ENCODE measurements around the gene TCAP.

Gene TCAP

DNA sequence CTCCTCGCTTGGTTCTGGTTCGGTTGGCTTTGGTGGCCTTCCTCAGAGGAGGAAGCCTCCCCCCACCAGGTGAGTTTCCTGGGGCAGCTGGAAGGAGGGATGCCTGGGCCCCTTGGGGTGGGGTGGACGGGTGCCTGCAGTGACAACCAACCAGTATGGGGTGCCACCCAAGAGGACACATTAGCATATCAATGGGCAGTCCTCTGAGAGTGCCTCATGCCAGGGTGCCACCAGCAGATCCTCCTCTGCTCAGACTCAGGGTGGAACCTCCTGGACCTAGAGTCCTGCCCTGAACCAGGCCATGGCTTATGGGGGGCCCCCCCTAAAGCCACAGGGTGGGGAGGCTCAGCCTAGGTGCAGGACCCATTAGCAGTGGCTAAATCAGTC lies 35.7 kb upstream of the TCAP start:
- no peak for DNase-seq (ENCODE audit: low read depth)

DNA sequence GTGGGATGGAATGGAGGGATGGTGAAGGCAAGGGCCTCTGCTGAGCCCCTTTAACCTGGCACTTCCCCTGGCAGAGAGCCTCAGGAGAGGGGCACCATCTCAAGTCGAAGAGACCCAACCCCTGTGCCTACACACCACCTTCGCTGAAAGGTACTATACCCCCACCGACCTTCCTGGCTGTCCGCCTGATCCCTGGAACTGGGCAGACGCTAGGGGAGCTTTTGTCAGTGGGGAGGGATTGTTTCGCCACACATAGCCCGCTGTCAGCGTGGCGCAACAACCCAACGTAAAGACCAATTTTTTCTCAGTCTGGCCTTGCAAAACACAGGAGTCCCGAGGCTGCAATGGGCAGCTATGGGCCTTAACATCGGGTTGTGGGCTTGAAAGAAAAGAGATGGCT lies 35.3 kb upstream of the TCAP start:
- no peak for DNase-seq (ENCODE audit: low read depth)

- no peak for DNase-seq (ENCODE audit: low read depth)
Observed at GRCh38 chr17:39631403-39631802, 33.7 kb upstream of the TCAP start.

- DNase-seq (ENCODE audit: low read depth) = no peak
Observed at GRCh38 chr17:39632153-39632941, 32.8 kb upstream of the TCAP start.

DNA sequence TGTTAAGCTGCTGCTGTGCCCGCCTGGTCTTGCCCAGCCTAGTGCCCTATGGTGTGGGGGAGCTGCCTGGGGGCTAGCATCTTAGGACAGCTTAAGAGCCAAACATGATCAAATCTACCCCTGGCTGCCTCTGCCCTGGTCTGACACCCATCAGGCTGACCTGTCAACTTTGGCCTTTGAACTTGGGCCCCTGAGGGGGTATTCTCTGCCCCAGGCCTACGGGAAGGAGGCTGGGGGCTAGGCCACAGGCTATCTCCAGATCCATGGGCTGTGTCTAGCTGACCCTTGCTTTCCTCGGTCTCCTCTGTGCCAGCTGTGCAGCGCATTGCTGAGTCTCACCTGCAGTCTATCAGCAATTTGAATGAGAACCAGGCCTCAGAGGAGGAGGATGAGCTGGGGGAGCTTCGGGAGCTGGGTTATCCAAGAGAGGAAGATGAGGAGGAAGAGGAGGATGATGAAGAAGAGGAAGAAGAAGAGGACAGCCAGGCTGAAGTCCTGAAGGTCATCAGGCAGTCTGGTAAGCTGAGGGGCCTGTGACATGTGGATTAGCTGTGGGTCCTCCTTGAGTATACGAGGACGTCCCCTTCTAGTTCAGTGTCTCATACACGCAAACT lies 31.5 kb upstream of the TCAP start:
- DNase-seq (ENCODE audit: low read depth) = no peak

- DNase-seq (ENCODE audit: low read depth) = no peak
Observed at GRCh38 chr17:39634384-39634871, 30.7 kb upstream of the TCAP start.

GRCh38 chr17:39635614-39636176 lies 29.5 kb upstream of the TCAP start:
- no peak for DNase-seq (ENCODE audit: low read depth)

- no peak for DNase-seq (ENCODE audit: low read depth)
Observed at GRCh38 chr17:39636587-39636926, 28.6 kb upstream of the TCAP start.

DNA sequence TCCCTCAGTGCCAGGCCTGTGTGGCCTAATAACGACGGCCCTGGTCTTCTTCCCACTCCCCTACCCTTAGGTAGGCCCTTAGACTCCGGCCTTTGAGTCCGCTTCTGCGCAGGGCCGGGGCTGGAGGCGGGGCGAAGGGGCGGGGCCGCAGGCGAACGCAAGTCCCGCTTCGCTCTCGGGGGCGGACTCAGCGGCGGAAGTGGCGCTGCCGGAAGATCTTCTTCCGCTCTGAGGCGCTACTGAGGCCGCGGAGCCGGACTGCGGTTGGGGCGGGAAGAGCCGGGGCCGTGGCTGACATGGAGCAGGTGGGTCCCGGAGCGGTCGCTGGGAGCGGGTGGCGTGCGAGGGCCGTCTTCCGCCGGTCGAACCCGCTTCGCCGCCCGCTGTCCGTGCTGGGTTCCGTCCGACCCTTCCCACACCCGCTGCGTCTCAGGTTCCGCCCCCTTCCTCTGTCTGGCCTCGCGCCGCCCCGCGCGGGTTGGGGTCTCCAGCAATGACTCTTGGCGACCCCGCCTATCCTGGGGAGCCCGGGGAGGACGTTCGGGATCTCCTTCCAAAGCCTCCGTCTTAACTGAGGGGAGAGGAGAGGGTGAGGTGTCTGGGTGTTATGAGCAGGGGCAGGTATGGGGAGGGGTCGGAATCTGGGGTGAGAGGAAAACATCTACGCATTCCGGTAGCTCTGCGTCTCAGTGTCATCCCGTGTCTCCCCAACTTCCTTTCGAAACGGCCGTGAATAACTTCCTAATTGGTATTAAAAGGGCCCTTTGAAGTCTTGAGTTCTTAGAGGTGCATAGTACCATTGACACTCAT lies 28.0 kb upstream of the TCAP start, which contains the start of gene STARD3:
Gene STARD3, plus strand, starts transcription at position 218 of the 810 bp plus-strand sequence. CDS start 16,388 bp downstream, outside the sequence.
- peak; percentile 81 for DNase-seq (ENCODE audit: low read depth)

GRCh38 chr17:39638317-39638716 lies 26.8 kb upstream of the TCAP start:
- DNase-seq (ENCODE audit: low read depth) = no peak

DNA sequence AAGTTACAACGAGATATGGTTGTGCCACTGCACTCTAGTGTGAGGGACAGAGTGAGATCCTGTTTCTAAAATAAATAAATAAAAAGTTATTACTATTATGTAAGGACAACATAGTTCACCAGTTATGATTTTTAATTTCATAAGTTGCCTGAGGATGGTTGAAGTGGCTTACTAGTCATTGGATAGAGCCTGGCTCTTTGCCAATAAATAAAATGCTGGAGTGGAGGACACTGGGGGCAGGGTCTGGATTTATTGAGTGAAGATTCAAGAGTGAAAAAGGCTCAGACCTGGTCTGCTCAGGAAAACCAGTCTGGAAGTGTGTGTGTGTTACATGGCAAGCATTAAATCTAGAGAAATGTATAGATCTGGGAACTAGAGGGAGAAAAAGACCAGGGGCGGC lies 26.1 kb upstream of the TCAP start:
- no peak for DNase-seq (ENCODE audit: low read depth)

DNA sequence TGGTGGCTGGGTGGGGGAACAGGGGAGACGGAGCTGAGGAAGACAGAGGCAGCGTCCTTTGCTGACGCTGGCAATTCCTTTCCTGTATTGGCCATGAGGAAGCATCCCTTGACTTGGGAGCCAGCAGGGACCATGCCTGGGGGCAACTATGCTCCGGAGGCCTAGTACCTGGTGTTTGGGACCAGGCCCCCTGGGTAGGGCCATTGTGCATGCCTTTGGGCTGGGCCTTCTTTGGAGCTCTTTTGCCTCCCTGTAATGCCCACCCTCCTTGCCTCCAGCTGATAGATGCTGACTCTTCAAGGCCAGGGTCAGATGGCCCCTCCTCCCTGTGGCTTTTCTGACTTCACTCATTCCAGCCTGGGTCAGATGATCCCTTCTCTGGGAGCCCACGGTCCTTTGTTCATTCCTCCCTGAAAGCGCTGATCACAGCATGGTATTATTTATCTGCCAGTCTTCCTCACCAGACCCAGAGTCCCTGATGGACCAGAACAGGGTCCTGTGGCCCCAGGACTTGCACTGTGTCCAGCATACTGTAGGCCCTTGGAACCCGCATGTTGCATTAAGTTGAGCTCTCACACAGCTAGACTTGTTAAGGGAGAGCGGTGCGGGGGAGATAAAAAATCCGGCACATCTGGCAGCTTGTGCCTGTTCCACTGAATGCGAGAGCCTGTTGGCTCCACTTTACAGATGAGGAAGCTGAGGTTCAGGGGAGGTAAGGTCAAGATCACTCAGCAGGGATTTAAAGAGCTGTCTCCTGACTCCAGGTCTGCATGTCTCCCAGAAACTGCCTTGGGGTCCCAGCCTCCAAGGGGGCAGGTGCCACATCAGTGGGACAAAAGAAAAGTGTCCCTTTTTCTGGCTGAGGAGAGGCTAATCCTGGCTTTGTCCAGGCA lies 25.3 kb upstream of the TCAP start:
- DNase-seq (ENCODE audit: low read depth) = no peak

DNA sequence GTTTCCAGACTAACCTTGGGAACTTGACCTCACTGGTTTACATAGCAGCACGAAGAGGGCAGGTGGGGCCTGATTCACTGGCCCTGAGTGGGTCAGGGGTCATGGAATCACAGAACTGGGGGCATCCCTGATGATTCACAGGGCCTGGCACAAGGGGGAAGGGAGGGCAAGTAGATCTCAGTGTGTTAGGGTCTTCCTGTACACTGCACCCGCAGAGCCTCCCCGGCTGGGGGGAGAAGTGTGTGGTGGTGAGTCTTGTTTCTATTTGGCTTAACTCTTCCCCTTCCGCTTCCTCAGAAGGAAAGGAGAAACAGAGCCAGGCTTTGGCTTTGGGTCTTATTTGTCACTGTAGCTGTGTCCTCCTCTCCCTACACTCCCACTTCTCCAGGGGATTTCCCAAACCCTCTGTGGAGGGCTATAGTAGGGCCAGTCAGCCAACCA lies 24.5 kb upstream of the TCAP start:
- no peak for DNase-seq (ENCODE audit: low read depth)

DNA sequence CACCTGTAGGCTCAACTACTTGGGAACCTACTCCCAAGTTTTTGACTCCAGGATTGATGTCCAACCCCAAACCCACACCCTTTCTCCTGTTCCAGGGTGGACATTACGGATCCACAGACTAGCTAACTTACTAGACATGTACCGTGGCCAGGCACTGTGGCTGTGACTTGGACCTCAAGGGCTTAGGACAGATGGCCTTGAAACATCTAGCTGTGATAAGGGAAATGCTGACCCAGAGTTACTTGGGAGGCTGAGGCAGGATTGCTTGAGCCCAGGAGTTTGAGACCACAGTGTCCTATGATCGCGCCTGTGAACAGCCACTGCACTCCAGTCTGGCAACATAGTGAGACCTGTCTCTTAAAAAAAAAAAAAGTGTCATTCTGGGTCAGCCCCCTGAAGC lies 24.1 kb upstream of the TCAP start:
- DNase-seq (ENCODE audit: low read depth) = no peak

- DNase-seq (ENCODE audit: low read depth) = no peak
Observed at GRCh38 chr17:39641883-39642282, 23.3 kb upstream of the TCAP start.

GRCh38 chr17:39642291-39643074 lies 22.7 kb upstream of the TCAP start:
- DNase-seq (ENCODE audit: low read depth) = no peak

GRCh38 chr17:39643271-39643670 lies 21.9 kb upstream of the TCAP start:
- DNase-seq (ENCODE audit: low read depth) = no peak

GRCh38 chr17:39647256-39647655 lies 17.9 kb upstream of the TCAP start:
- DNase-seq (ENCODE audit: low read depth) = no peak

GRCh38 chr17:39648616-39649366 lies 16.4 kb upstream of the TCAP start:
- DNase-seq (ENCODE audit: low read depth) = no peak

DNA sequence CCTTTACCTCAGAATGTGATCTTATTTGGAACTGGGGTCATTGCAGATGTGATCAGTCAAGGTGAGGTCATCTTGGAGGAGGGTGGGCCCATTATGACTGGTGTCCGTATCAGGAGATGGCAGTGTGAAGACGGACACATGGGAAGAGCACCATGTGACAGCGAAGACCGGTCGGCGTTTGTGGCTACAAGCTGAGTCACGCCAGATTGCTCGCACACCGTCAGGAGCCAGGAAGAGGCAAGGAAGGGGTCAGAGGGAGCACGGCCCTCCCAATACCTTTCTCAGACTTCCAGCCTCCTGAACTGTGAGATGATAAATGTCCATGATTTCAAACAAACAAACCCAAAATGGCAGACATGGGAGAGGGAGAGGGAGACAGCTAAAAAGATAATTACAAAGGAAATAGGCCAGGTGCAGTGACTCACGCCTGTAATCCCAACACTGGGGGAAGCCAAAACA lies 15.0 kb upstream of the TCAP start:
- no peak for DNase-seq (ENCODE audit: low read depth)

All from T-helper 22 cell (primary cell).